H1 (cell line): Measurements from ENCODE around the gene SMTNL2. TPM values are rescaled to one million over a fixed set of nuclear protein-coding genes. Genes with fewer than 3 reads are reported as not detected.

Experiments
- TAF7 ChIP-seq: optimal IDR thresholded peaks from 2 replicates; pipeline ENCODE3; 2011; ENCODE audit warnings: low read depth, mild to moderate bottlenecking, inconsistent platforms, low read length, moderate library complexity, borderline replicate concordance
- polyA plus RNA-seq, 7 experiments: library from polyadenylated mRNA; depleted of rRNA in 3 of 7; stranded (reverse) in 5 of 7; unstranded in 2 of 7; fragments of >200 nt in 5 of 7; fragments of 200-250 nt in 2 of 7; gene quantifications; 1 replicate in 5 of 7; 2 replicates in 1 of 7; 4 replicates in 1 of 7; pipeline versions ENCODE4 v1.2.1 to v1.2.3, GENCODE V29; 2011 to 2013; ENCODE audit warnings: missing spikeins in 2 of 7, mixed read lengths in 2 of 7
- total RNA-seq: library from RNA; stranded (reverse); fragmentation: NEBNext Ultra II Directional; extraction: Animal tissue kit (Norgen Biotek cat#: 25700); gene quantifications from 2 replicates; pipeline ENCODE4 v1.2.1, GENCODE V29; 2021

Gene SMTNL2
- total and polyA plus RNA-seq, 2 of the 8 experiments (the other 6 are each of a cell fraction or from before 2014, with no cell fraction given) = 3.6 to 4.5 TPM

- no peak for TF ChIP-seq TAF7
These were observed 4.1 kb downstream of the SMTNL2 start (continued) for GRCh38 chr17:4588391-4588790.
